CD1c-positive myeloid dendritic cell (primary cell): Measurements from ENCODE around the gene ENPP4.
"Not testable (repeated sequence)": the region's sequence is repeated elsewhere in the genome, so short reads cannot be mapped to it uniquely, and the experiment has no call there.

ENCODE experiments used
- DNase-seq: peaks from one replicate; pipeline ENCODE4 v3.0.0-alpha.2; 2016; ENCODE audit errors: extremely low spot score

The ENPP4 gene, protein sequence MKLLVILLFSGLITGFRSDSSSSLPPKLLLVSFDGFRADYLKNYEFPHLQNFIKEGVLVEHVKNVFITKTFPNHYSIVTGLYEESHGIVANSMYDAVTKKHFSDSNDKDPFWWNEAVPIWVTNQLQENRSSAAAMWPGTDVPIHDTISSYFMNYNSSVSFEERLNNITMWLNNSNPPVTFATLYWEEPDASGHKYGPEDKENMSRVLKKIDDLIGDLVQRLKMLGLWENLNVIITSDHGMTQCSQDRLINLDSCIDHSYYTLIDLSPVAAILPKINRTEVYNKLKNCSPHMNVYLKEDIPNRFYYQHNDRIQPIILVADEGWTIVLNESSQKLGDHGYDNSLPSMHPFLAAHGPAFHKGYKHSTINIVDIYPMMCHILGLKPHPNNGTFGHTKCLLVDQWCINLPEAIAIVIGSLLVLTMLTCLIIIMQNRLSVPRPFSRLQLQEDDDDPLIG

DNA sequence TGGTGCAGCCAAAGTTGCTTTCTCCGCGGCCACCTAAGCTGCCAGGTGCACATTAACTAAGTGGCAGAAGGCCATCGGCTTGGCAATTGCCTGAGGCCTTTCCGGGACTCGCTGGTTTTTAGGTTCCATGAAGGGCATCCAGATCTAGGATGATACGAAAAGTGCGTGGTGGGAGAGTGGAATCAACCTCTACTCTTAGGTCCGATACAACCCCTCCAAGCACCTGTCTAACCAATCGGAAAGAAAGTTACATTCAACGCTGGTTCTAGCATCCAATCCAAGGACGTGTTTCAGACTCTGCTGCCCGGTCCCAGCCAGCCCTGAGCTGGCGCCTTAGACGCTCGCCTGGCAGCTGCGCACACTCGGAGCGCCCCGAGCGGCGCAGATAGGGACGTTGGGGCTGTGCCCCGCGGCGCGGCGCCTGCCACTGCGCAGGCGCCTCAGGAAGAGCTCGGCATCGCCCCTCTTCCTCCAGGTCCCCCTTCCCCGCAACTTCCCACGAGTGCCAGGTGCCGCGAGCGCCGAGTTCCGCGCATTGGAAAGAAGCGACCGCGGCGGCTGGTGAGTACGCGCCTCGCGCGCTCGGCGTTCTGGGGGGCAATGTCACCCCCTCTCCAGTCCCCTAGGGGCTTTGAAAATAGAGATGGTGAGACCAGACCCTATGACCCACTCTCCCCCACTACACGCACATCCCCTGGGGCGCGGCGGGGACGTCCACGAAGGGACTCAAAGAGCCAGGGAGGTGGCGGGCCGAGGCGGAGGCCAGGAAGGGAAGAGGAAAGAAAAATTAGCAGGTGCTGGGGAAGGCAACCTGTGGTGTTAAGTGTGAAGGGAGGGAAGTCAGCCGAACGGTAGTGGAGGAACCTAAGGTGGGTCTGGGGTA, at the start of gene ENPP4:
Gene ENPP4, plus strand, starts transcription at position 361 of the 883 bp plus-strand sequence. CDS start 9,595 bp downstream, outside the sequence.
- DNase-seq, result peak; percentile 91

- DNase-seq, result no peak
Observed at GRCh38 chr6:46080111-46080510, 49.7 kb upstream of the ENPP4 start.

DNA sequence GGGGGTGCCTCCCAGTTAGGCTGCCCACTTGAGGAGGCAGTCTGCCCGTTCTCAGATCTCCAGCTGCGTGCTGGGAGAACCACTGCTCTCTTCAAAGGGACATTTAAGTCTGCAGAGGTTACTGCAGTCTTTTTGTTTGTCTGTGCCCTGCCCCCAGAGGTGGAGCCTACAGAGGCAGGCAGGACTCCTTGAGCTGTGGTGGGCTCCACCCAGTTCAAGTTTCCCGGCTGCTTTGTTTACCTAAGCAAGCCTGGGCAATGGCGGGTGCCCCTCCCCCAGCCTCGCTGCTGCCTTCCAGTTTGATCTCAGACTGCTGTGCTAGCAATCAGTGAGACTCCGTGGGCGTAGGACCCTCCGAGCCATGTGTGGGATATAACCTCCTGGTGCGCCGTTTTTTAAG, 44.1 kb upstream of the ENPP4 start:
- DNase-seq, result not testable (repeated sequence)

DNA sequence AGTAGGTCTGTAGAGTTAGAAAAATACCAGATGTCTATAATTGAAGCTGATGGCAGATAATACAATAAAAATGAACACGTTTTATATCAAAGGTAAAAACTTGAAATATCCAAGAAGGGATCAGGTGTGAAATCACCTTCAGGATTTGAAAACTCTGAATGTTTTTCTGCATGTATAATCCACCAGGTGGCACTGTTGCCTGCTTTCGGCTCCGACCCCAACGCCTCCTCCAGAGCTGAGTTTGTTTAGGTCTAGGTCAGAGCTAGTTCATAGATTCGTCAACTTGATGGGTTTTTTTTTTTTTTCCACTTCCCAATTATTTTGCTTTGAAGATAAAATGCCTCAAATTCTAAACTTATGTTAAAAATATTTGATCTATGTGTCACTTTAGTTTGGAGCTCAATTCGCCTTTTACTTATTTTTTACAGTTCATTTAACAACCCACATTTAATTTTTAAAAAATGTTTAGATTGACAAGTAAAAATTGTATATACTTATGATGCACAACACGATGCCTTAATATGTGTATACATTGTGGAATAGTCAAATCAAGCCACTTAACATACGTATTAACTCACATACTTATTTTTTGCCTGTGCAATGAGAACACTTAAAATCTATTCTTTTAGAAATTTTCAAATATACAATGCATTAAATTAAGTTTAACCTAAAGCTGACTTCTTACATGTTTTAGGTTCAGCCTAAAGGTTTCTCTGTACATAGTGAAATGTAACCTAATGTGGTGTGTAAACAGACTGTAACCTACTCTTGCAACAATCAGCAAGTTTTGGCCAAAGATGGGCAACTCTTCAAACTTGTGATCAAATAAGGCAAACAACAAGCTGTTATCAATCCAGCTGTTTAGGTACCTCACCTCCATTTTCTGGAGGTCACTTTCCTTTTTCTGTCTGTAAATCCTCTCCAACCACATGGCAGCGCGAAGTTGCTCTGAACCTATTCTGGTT, 39.4 kb upstream of the ENPP4 start:
- peak; percentile 65 for DNase-seq

DNA sequence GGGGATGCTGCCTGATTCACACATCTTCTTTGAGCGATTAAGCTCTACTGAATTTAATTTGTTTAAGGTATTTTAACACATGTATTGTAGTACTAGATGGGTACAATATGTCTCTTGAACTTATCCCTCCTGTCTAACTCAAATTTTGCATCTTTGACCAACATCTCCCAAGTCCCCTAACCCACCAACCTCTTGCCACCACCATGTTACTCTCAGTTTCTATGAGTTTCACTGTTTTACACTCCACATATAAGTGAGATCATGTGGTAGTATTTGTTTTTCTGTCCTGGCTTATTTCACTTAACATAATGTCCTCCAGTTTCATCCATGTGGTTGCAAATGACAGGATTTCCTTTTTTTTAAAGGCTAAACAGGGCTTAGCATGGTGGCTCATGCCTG, 38.7 kb upstream of the ENPP4 start:
- DNase-seq, result no peak

GRCh38 chr6:46095251-46095650, 34.5 kb upstream of the ENPP4 start:
- no peak for DNase-seq

DNA sequence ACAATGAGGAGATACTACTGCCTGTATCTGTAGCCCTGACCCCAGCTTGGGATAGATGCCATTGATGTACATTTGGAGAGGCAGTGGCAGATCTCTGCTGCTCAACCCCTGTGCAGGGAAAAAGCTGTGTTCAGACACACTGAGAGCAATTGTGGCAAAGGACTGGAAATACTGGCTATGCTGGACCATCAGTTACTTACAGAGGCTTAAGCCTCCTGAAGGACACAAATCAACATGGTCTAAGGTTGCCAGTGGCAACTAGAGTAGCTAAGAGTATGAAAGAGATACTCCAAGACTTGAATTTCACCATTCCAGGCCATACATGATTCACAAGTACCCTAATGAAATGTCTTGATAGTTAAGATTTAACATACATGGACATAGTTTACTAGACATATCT, 32.4 kb upstream of the ENPP4 start:
- DNase-seq, result no peak

DNA sequence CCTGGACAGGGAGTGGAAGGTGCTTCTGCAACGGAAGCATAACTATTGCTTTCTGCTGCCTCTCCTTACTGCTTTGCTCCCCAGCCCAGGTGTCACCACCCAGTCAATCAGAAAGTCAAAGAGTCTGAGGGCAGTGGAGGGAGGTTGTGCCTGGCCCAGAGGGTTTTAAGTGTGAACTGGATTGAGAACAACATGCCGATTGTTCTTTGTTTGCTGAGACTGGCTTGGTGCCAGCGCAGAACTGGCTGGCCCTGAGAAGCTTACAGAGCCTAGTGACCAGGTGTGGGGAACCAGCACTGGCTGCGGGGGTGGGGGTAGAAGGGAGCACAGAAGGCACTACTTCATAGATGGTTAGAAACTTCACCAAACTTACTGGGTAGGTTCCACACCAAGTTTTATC, 31.1 kb upstream of the ENPP4 start:
- DNase-seq, result no peak

DNA sequence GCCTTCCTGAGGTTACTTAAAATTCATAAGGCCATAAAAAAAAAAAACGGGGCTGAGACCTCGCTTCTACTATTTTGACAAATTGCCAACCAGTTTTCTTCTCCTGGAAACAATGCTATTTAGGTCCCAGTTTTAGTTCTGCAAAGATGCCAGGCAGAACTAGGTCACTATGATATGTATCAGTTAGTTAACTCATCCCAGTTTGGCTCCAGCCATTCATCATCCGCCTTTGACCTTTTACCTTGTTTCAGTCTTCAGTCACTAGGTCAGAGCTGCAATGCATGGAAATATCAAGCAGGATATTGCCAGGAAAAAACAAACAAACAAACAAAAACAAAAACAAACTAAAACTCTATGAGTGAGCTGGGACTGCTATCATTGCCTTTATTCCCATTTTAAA, 29.8 kb upstream of the ENPP4 start:
- DNase-seq, result no peak

- no peak for DNase-seq
Observed at GRCh38 chr6:46102123-46102522, 27.7 kb upstream of the ENPP4 start.

- DNase-seq, result no peak
Observed at GRCh38 chr6:46103441-46104115, 26.2 kb upstream of the ENPP4 start.

- no peak for DNase-seq
Observed at GRCh38 chr6:46104209-46104608, 25.6 kb upstream of the ENPP4 start.

DNA sequence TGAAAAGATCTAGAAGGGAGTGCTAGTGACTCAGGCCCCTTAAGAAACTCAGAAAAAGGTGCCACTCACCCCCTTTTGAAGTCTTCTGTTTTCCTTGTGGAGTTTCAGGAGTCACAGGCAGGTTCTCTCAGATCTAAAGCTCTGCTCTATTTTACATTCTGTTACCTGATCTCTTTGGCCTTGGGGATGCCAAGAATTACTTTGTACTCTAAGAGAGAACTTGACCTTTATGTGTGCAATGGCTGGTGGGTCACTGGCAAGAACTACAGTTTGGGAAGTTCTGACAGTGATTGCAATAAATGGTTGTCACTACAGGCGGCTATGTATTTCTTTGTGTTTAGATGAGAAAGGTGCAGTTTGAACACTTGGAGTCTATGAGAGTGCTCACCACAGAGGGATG, 24.2 kb upstream of the ENPP4 start:
- DNase-seq, result no peak

DNA sequence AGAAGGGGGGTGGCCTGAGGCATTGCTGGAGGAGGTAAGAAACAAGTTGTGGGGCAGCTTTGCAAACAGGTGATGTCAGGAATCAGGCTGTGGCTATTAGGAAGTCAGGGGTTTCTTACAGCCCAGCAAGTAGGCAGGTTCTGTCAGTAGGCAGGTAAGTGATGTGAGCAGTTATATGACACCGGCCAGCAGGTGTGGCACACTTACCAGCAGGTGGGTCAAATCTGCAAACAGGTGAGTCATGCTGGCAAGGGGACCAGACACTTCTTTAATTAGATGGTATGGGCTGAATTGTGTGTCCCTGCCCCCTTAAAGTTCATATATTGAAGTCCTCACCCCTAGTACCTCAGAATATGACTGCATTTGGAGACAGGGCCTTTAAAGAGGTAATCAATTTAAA, 16.4 kb upstream of the ENPP4 start:
- DNase-seq, result no peak

GRCh38 chr6:46115634-46116033, 14.2 kb upstream of the ENPP4 start:
- no peak for DNase-seq

DNA sequence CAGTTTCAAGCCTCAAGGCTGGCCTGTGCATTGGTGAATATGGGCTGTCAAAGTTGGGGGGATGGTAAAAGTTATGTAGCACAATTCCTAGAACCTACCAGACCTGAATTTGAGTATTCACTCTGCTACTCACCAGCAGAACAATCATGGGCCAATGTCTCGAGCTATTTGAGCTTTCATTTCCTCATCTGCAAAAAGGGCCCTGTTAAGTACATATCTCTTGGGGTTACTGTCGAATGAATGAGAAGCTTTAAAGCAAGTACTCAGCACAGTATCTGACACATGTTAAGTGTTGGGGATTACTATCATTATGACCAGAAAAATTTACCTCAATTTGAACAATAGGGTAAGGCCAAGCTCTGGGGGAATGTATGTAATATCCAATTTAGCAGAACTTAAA, 13.5 kb upstream of the ENPP4 start:
- DNase-seq, result no peak

DNA sequence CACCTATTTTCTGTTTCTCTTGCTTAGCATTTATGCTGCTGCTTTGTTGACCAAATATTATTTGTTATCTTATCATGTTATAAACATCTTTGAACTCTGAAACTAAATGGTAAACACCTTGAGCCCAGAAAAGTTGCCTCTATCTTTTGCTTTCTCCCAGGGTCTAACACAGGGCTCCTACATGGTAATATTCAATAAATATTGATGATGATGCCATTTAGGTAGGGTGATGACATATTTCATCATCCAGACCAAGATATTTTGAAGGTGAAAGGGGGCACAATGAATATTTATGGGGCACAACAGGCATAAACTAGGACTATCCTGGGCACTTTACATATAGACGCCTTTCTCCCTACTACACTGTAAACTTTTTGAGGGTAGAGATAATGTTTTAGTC, 11.6 kb upstream of the ENPP4 start:
- no peak for DNase-seq

- DNase-seq, result no peak
Observed at GRCh38 chr6:46118836-46119235, 11.0 kb upstream of the ENPP4 start.

GRCh38 chr6:46119679-46120078, 10.1 kb upstream of the ENPP4 start:
- not testable (repeated sequence) for DNase-seq

DNA sequence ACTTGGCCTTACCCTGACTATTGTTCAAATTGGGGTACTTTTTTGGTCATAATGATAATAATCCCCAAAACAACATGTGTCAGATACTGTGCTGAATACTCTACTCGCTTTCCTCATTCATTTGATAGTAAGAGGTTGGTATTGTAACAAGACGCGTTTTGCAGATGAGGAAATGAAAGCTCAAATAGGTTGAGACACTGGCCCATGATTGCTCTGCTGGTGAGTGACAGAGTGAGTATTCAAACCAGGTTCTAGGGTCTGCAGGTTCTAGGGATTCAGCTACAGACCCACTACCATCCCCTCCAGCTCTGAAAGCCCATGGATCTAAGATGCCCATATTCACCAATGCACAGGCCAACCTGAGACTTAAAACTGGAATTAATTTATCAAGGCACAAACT, 1.3 kb upstream of the ENPP4 start:
- DNase-seq, result peak; percentile 15

DNA sequence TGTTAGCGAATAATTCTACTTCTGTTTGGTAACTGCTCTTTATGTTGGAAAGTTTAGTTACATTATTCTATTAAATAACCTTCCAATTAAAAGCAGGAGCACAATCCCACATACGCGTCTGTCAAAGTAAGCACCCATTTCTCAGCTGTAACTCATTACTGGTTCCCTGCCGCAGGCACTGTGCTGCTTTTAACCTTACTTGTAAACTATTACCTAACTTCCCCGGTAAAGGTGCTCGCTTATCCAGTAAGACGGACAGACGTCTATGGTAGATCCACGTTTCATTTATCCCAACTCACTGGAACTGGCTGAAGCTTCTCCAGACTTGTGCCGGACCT, 529 bp upstream of the ENPP4 start:
- peak; percentile 1 for DNase-seq
